MM.1S (cell line): ENCODE results near the gene CHMP4A.

Experiments used
- CTCF ChIP-seq: fragments of 300-600 bp; sonication (generic); IDR thresholded peaks from 2 replicates; pipeline ENCODE4 v1.5.1; 2016; ENCODE audit warnings: antibody characterized with exemption, low read length, mixed read lengths
- EZH2 ChIP-seq: fragments of 300-600 bp; sonication (generic); optimal IDR thresholded peaks from 2 replicates; pipeline ENCODE3; 2017; ENCODE audit warnings: low read depth, mild to moderate bottlenecking, antibody characterized with exemption, low read length, mixed read lengths
- EZH2phosphoT487 ChIP-seq: fragments of 300-600 bp; sonication (generic); IDR thresholded peaks from 2 replicates; pipeline ENCODE4 v1.6.1; 2018; ENCODE audit warnings: antibody characterized with exemption, low read length

DNA sequence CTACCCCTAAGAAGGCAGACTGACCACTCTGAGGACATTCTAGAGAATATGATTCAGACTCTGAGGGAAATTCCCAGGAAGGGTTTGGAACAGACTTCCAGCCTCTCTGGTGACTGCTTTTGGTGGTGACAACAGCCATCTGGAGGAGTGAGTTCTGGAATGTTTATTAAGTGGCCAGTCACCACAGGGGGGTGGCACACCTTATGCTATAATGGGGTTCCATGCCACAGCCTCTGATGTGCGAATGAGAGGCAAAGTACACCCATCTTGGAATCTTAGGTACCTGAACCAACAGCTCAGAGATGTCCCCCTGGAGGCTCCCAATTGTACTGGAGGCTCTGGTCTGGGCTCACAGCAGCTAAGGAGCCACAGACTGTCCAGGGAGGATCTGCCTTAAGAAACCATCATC lies 38.6 kb upstream of the CHMP4A start:
- no peak for TF ChIP-seq CTCF
- TF ChIP-seq EZH2phosphoT487, result no peak
- TF ChIP-seq EZH2, result no peak
